ENCODE results near the gene RNF207. TPM values are rescaled to one million over a fixed set of nuclear protein-coding genes. Genes with fewer than 3 reads are reported as not detected.

The RNF207 gene
- total and polyA plus RNA-seq, 10 of the 15 experiments (the other 5 are each of a cell fraction or from before 2014, with no cell fraction given) = 1.7 to 36.4 (median 13.1) TPM

DNA sequence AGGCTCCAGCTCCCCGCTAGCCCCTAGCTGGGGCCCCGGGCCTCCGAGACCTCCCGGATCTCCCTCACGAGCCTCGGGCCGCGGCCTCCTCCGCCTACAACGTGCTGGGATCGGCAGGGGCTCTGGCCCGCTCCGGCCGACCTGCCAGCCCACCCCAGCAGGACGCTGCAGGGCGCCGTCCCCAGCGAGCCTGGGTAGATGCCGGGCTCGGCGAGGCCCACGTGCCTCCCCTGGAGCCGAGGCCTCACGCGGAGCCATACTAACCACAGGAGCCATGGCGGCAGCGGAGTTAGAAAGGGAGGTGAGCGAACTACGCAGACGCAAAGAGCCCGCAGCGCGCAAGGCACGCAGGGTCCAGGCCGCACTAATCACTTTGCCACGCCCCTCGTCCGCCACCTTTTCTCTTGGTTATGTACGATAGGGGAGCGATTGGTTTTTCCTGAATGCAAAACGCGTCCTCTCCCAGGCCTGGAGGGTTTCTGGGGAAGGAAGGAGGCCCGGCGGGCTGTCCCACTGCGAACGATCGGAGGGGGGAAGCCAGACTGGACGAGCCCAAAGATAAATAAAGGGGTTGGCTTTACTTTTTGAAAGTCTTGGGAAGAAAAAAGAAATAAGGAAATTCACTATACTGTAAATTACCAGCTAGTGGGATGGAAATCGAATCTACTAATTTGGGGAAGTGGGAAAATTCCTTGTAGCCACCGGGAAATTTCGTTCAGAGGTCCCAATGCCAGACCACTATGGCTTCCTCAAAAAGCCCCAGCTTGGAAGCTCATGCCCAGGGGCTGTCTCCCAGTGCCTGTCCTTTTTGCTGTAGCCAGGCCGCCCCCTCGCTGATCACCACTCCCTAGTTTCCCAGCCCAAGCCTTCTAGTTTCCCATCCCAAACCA lies 6.4 kb upstream of the RNF207 start, which contains the start of gene RPL22 (continued):
- TF ChIP-seq, protein P1, sequence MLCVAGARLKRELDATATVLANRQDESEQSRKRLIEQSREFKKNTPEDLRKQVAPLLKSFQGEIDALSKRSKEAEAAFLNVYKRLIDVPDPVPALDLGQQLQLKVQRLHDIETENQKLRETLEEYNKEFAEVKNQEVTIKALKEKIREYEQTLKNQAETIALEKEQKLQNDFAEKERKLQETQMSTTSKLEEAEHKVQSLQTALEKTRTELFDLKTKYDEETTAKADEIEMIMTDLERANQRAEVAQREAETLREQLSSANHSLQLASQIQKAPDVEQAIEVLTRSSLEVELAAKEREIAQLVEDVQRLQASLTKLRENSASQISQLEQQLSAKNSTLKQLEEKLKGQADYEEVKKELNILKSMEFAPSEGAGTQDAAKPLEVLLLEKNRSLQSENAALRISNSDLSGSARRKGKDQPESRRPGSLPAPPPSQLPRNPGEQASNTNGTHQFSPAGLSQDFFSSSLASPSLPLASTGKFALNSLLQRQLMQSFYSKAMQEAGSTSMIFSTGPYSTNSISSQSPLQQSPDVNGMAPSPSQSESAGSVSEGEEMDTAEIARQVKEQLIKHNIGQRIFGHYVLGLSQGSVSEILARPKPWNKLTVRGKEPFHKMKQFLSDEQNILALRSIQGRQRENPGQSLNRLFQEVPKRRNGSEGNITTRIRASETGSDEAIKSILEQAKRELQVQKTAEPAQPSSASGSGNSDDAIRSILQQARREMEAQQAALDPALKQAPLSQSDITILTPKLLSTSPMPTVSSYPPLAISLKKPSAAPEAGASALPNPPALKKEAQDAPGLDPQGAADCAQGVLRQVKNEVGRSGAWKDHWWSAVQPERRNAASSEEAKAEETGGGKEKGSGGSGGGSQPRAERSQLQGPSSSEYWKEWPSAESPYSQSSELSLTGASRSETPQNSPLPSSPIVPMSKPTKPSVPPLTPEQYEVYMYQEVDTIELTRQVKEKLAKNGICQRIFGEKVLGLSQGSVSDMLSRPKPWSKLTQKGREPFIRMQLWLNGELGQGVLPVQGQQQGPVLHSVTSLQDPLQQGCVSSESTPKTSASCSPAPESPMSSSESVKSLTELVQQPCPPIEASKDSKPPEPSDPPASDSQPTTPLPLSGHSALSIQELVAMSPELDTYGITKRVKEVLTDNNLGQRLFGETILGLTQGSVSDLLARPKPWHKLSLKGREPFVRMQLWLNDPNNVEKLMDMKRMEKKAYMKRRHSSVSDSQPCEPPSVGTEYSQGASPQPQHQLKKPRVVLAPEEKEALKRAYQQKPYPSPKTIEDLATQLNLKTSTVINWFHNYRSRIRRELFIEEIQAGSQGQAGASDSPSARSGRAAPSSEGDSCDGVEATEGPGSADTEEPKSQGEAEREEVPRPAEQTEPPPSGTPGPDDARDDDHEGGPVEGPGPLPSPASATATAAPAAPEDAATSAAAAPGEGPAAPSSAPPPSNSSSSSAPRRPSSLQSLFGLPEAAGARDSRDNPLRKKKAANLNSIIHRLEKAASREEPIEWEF (IDR thresholded peaks at IDR 0.05; ENCODE audit: insufficient replicate concordance, low read depth, low read length) = peak; percentile 99
- TF ChIP-seq, protein P2, sequence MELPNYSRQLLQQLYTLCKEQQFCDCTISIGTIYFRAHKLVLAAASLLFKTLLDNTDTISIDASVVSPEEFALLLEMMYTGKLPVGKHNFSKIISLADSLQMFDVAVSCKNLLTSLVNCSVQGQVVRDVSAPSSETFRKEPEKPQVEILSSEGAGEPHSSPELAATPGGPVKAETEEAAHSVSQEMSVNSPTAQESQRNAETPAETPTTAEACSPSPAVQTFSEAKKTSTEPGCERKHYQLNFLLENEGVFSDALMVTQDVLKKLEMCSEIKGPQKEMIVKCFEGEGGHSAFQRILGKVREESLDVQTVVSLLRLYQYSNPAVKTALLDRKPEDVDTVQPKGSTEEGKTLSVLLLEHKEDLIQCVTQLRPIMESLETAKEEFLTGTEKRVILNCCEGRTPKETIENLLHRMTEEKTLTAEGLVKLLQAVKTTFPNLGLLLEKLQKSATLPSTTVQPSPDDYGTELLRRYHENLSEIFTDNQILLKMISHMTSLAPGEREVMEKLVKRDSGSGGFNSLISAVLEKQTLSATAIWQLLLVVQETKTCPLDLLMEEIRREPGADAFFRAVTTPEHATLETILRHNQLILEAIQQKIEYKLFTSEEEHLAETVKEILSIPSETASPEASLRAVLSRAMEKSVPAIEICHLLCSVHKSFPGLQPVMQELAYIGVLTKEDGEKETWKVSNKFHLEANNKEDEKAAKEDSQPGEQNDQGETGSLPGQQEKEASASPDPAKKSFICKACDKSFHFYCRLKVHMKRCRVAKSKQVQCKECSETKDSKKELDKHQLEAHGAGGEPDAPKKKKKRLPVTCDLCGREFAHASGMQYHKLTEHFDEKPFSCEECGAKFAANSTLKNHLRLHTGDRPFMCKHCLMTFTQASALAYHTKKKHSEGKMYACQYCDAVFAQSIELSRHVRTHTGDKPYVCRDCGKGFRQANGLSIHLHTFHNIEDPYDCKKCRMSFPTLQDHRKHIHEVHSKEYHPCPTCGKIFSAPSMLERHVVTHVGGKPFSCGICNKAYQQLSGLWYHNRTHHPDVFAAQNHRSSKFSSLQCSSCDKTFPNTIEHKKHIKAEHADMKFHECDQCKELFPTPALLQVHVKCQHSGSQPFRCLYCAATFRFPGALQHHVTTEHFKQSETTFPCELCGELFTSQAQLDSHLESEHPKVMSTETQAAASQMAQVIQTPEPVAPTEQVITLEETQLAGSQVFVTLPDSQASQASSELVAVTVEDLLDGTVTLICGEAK (IDR thresholded peaks at IDR 0.05; ENCODE audit: borderline replicate concordance) = peak; percentile 60; the same call in 1 of the 2 replicates
- TF ChIP-seq BMI1 (IDR thresholded peaks at IDR 0.05; ENCODE audit: borderline replicate concordance) (no peak), PML (IDR thresholded peaks at IDR 0.05; ENCODE audit: low read length) (no peak), MYB (IDR thresholded peaks at IDR 0.05; ENCODE audit: borderline replicate concordance, low read depth, low read length) (peak; percentile 40; the same call in 1 of the 2 replicates), RELA (IDR thresholded peaks at IDR 0.05; ENCODE audit: borderline replicate concordance, partially characterized antibody) (peak; percentile 87), YBX1 (IDR thresholded peaks at IDR 0.05) (no peak), ASH2L (IDR thresholded peaks at IDR 0.05; ENCODE audit: borderline replicate concordance, low read depth) (peak; percentile 25; the same call in 1 of the 2 replicates), MTA2 (IDR thresholded peaks at IDR 0.05; ENCODE audit: low read depth) (no peak), SUPT20H (IDR thresholded peaks at IDR 0.05; ENCODE audit: borderline replicate concordance, control insufficient read depth, low read depth, low read length) (no peak), CREM (IDR thresholded peaks at IDR 0.05; ENCODE audit: low read depth) (peak; percentile 81), TCF7 (IDR thresholded peaks at IDR 0.05; ENCODE audit: borderline replicate concordance) (no peak), NFXL1 (IDR thresholded peaks at IDR 0.05; ENCODE audit: borderline replicate concordance) (no peak), FOS (IDR thresholded peaks at IDR 0.05; ENCODE audit: borderline replicate concordance, extremely low read depth, insufficient read length) (no peak), FOXM1 (IDR thresholded peaks at IDR 0.05; ENCODE audit: low read depth, low read length) (peak; percentile 55; the same call in 1 of the 2 replicates), CBFB (IDR thresholded peaks at IDR 0.05; ENCODE audit: low read depth) (peak; percentile 83)
- TF ChIP-seq, protein P3, sequence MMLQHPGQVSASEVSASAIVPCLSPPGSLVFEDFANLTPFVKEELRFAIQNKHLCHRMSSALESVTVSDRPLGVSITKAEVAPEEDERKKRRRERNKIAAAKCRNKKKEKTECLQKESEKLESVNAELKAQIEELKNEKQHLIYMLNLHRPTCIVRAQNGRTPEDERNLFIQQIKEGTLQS (IDR thresholded peaks at IDR 0.05; ENCODE audit: borderline replicate concordance, extremely low read depth, low read depth, low read length) = no peak
- TF ChIP-seq, protein P4, sequence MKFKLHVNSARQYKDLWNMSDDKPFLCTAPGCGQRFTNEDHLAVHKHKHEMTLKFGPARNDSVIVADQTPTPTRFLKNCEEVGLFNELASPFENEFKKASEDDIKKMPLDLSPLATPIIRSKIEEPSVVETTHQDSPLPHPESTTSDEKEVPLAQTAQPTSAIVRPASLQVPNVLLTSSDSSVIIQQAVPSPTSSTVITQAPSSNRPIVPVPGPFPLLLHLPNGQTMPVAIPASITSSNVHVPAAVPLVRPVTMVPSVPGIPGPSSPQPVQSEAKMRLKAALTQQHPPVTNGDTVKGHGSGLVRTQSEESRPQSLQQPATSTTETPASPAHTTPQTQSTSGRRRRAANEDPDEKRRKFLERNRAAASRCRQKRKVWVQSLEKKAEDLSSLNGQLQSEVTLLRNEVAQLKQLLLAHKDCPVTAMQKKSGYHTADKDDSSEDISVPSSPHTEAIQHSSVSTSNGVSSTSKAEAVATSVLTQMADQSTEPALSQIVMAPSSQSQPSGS (IDR thresholded peaks at IDR 0.05; ENCODE audit: low read length) = no peak

Measured in GM12878 (cell line).